Kidney (tissue), 14 donors: ENCODE measurements around the gene FOXN3. TPM values are rescaled to one million over a fixed set of nuclear protein-coding genes. Genes with fewer than 3 reads are reported as not detected.

Source experiments
- DNase-seq, 5 donors: peaks; one replicate each; pipeline ENCODE4 v3.0.0-alpha.2; 2013 to 2020
- FAIRE-seq: peaks from 2 replicates; lab custom pipeline; 2012; peaks lifted over from hg19 to GRCh38; lab: Jason Lieb, UNC
- H3K27ac ChIP-seq, 2 donors: one replicate each; pipeline ENCODE4 v1.7.0; 2013; ENCODE audit warnings: low read depth in 2 of 2, low read length in 2 of 2, inconsistent platforms in 1 of 2
- H3K27me3 ChIP-seq: one replicate; pipeline ENCODE4 v1.7.1; 2013; ENCODE audit warnings: low read length, inconsistent platforms; ENCODE audit not compliant: control insufficient read depth, insufficient read depth
- H3K36me3 ChIP-seq, 3 donors: one replicate each; pipeline versions ENCODE4 v1.7.0 to v1.7.1; 2013; ENCODE audit warnings: low read length in 3 of 3, control low read depth in 1 of 3, inconsistent platforms in 1 of 3; ENCODE audit not compliant: insufficient read depth in 3 of 3, control insufficient read depth in 2 of 3
- H3K4me1 ChIP-seq, 3 donors: one replicate each; pipeline versions ENCODE4 v1.7.0 to v1.7.1; 2013; ENCODE audit warnings: low read length in 3 of 3, inconsistent platforms in 1 of 3, low read depth in 1 of 3; ENCODE audit not compliant: control insufficient read depth in 2 of 3, insufficient read depth in 2 of 3
- H3K4me3 ChIP-seq, 3 donors: one replicate each; pipeline versions ENCODE4 v1.7.0 to v1.8.1; 2013; ENCODE audit warnings: low read length in 3 of 3, control low read depth in 1 of 3, inconsistent platforms in 1 of 3
- H3K9ac ChIP-seq, 3 donors: one replicate each; pipeline versions ENCODE4 v1.7.0 to v1.7.1; 2013; ENCODE audit warnings: low read length in 3 of 3, control low read depth in 1 of 3, inconsistent platforms in 1 of 3
- H3K9me3 ChIP-seq, 3 donors: one replicate each; pipeline versions ENCODE4 v1.7.0 to v1.7.1; 2013; ENCODE audit warnings: low read length in 3 of 3, control low read depth in 1 of 3, inconsistent platforms in 1 of 3; ENCODE audit not compliant: control insufficient read depth in 2 of 3, insufficient read depth in 1 of 3
- intact Hi-C: fragments of 100-400 bp; cut with DNase I; formaldehyde crosslinking; loops from one replicate; pipeline ENCODE4 v1.11.1; 2022
- polyA plus RNA-seq: library from polyadenylated mRNA; stranded (reverse); fragments of 350-450 nt; fragmentation: Illumina TruSeq; extraction: RNeasy Lipid Tissue Mini Kit (QIAGEN cat#74804); gene quantifications from one replicate; pipeline ENCODE4 v1.2.3, GENCODE V29; 2014; ENCODE audit warnings: low read depth, low replicate concordance; ENCODE audit not compliant: insufficient read depth
- total RNA-seq: library from RNA; stranded (reverse); fragmentation: NEBNext Ultra II Directional; extraction: Animal tissue kit (Norgen Biotek cat#: 25700); gene quantifications from one replicate; pipeline ENCODE4 v1.2.1, GENCODE V29; 2021
- TF ChIP-seq, protein P1 (sequence below): IDR thresholded peaks from 3 replicates; pipeline ENCODE4 v1.5.1; 2012; ENCODE audit warnings: mild to moderate bottlenecking, moderate library complexity, borderline replicate concordance; ENCODE audit not compliant: insufficient read depth; ENCODE audit errors: extremely low read depth
- donor health status: control.
- donor health status: control.
- donor health status: control.
- donor health status: control.
- donor health status: control.
- donor health status: DM: yes; HTN: yes; CAD: no.
- donor health status: Normal renal cell carcinoma (clear cell type).

FOXN3 gene
- total and polyA plus RNA-seq, 2 donors from 2014 or later: 6.4 to 50.1 TPM

GRCh38 chr14:89357655-89358297, 59.3 kb downstream of the FOXN3 start:
- FAIRE-seq: no peak
- no peak overlapping the region for H3K27ac ChIP-seq

GRCh38 chr14:89356927-89357326, 60.1 kb downstream of the FOXN3 start:
- H3K9ac ChIP-seq: no peak overlapping the region
- no peak overlapping the region for H3K27ac ChIP-seq
- TF ChIP-seq, protein P1, sequence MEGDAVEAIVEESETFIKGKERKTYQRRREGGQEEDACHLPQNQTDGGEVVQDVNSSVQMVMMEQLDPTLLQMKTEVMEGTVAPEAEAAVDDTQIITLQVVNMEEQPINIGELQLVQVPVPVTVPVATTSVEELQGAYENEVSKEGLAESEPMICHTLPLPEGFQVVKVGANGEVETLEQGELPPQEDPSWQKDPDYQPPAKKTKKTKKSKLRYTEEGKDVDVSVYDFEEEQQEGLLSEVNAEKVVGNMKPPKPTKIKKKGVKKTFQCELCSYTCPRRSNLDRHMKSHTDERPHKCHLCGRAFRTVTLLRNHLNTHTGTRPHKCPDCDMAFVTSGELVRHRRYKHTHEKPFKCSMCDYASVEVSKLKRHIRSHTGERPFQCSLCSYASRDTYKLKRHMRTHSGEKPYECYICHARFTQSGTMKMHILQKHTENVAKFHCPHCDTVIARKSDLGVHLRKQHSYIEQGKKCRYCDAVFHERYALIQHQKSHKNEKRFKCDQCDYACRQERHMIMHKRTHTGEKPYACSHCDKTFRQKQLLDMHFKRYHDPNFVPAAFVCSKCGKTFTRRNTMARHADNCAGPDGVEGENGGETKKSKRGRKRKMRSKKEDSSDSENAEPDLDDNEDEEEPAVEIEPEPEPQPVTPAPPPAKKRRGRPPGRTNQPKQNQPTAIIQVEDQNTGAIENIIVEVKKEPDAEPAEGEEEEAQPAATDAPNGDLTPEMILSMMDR: no peak
- no peaks in the 10 kb centered on the region for H3K9me3 ChIP-seq
- FAIRE-seq (no peak), DNase-seq (no peak)
- intact Hi-C loops: no loop called here
- peaks cover 0 to 2% (median 0%) of the 10 kb centered on the region in 3 donors for H3K36me3 ChIP-seq
- peaks cover 2 to 6% (median 4%) of the 10 kb centered on the region in 3 donors for H3K4me1 ChIP-seq
- H3K27me3 ChIP-seq: no peaks in the 10 kb centered on the region
- H3K4me3 ChIP-seq: no peak overlapping the region

More at GRCh38 chr14:89357655-89358297, 59.3 kb downstream of the FOXN3 start:
- H3K9ac ChIP-seq: no peak overlapping the region
- no peaks in the 10 kb centered on the region for H3K4me1 ChIP-seq
- peaks cover 0 to 2% (median 0%) of the 10 kb centered on the region in 3 donors for H3K36me3 ChIP-seq
- no peaks in the 10 kb centered on the region for H3K9me3 ChIP-seq
- TF ChIP-seq, protein P1: no peak
- H3K27me3 ChIP-seq: no peaks in the 10 kb centered on the region
- no peak overlapping the region for H3K4me3 ChIP-seq
- intact Hi-C loops: no loop called here
- DNase-seq: no peak

GRCh38 chr14:89356496-89356895, 60.5 kb downstream of the FOXN3 start:
- DNase-seq (no peak), FAIRE-seq (no peak)
- Histone ChIP-seq H3K27me3 (no peaks in the 10 kb centered on the region), H3K4me3 (no peak overlapping the region), H3K9me3 (no peaks in the 10 kb centered on the region), H3K4me1 (peaks cover 3 to 9% (median 6%) of the 10 kb centered on the region in 3 donors), H3K9ac (no peak overlapping the region), H3K36me3 (peaks cover 0 to 2% (median 0%) of the 10 kb centered on the region in 3 donors), H3K27ac (no peak overlapping the region)
- intact Hi-C loops: no loop called here
- TF ChIP-seq, protein P1: no peak
